Measurements from ENCODE around the gene KRCC1. TPM values are rescaled to one million over a fixed set of nuclear protein-coding genes. Genes with fewer than 3 reads are reported as not detected.

Gene KRCC1
- total and polyA plus RNA-seq, 2 experiments from 2014 or later, result 10.3 to 12.5 TPM

- Histone ChIP-seq H3K4me3 (no peak overlapping the region), H3K79me2 (replicated peaks; ENCODE audit: insufficient read depth) (no peaks in the 10 kb centered on the region), H3K4me2 (no peak overlapping the region), H3F3A (replicated peaks; ENCODE audit: low read depth) (no peaks in the 10 kb centered on the region), H3K9me2 (ENCODE audit: insufficient read depth) (no peaks in the 10 kb centered on the region), H3K4me1 (ENCODE audit: insufficient read depth) (peaks cover under 1% of the 10 kb centered on the region), H4K20me1 (replicated peaks; ENCODE audit: insufficient read depth) (no peaks in the 10 kb centered on the region), H3K36me3 (ENCODE audit: insufficient read depth) (no peaks in the 10 kb centered on the region), H3K27ac (ENCODE audit: low read depth) (no peak overlapping the region), H2AFZ (no peak overlapping the region), H3K27me3 (ENCODE audit: insufficient read depth) (no peaks in the 10 kb centered on the region)
- Mint-ChIP-seq H3K4me1 (peaks cover 24% of the 10 kb centered on the region), H3K36me3 (ENCODE audit: low read depth) (no peaks in the 10 kb centered on the region), H3K4me3 (no peak overlapping the region), H3K27ac (no peak overlapping the region), H3K9me3 (no peaks in the 10 kb centered on the region), H3K27me3 (ENCODE audit: insufficient read depth, low read depth, poor library complexity) (peaks cover 2% of the 10 kb centered on the region)
- no peak for TF ChIP-seq CREB1 (CRISPR knock-in tag; IDR thresholded peaks at IDR 0.05; ENCODE audit: low read depth)
- no peak for TF ChIP-seq ZNF462 (CRISPR knock-in tag; IDR thresholded peaks at IDR 0.05)
- TF ChIP-seq, protein P1, sequence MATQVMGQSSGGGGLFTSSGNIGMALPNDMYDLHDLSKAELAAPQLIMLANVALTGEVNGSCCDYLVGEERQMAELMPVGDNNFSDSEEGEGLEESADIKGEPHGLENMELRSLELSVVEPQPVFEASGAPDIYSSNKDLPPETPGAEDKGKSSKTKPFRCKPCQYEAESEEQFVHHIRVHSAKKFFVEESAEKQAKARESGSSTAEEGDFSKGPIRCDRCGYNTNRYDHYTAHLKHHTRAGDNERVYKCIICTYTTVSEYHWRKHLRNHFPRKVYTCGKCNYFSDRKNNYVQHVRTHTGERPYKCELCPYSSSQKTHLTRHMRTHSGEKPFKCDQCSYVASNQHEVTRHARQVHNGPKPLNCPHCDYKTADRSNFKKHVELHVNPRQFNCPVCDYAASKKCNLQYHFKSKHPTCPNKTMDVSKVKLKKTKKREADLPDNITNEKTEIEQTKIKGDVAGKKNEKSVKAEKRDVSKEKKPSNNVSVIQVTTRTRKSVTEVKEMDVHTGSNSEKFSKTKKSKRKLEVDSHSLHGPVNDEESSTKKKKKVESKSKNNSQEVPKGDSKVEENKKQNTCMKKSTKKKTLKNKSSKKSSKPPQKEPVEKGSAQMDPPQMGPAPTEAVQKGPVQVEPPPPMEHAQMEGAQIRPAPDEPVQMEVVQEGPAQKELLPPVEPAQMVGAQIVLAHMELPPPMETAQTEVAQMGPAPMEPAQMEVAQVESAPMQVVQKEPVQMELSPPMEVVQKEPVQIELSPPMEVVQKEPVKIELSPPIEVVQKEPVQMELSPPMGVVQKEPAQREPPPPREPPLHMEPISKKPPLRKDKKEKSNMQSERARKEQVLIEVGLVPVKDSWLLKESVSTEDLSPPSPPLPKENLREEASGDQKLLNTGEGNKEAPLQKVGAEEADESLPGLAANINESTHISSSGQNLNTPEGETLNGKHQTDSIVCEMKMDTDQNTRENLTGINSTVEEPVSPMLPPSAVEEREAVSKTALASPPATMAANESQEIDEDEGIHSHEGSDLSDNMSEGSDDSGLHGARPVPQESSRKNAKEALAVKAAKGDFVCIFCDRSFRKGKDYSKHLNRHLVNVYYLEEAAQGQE (IDR thresholded peaks at IDR 0.05; ENCODE audit: unreplicated experiment), result no peak
- no peak for TF ChIP-seq JUNB (IDR thresholded peaks at IDR 0.05; ENCODE audit: unreplicated experiment)
- TF ChIP-seq EZH2 (IDR thresholded peaks at IDR 0.05; ENCODE audit: low read depth, unreplicated experiment), result no peak
- TF ChIP-seq ZNF331 (CRISPR knock-in tag; IDR thresholded peaks at IDR 0.05; ENCODE audit: low read depth), result no peak
- TF ChIP-seq CTCF (conservative IDR thresholded peaks at IDR 0.05; ENCODE audit: low read depth in 2 of 2), result no peak
- no peak for TF ChIP-seq STAT1 (IDR thresholded peaks at IDR 0.05; ENCODE audit: unreplicated experiment)
- no peak for TF ChIP-seq ZNF114 (CRISPR knock-in tag; IDR thresholded peaks at IDR 0.05)
- TF ChIP-seq NANOG (IDR thresholded peaks at IDR 0.05; ENCODE audit: borderline replicate concordance), result no peak
- TF ChIP-seq POLR2AphosphoS5 (IDR thresholded peaks at IDR 0.05; ENCODE audit: low read depth), result no peak
- no peak for TF ChIP-seq EZH2phosphoT487 (IDR thresholded peaks at IDR 0.05; ENCODE audit: unreplicated experiment)
- no peak for TF ChIP-seq ETS1 (IDR thresholded peaks at IDR 0.05)
- ATAC-seq (no peak), DNase-seq (ENCODE audit: low spot score) (no peak)
Observed at GRCh38 chr2:88095022-88095421, 39.4 kb upstream of the KRCC1 start.

Data from GM23338 (cell line).